Skin epidermis (tissue), 12 donors: ENCODE measurements around the gene SLC35B2.
A peak's percentile ranks its signal among the peaks of the same experiment; 100 is the strongest.

Experiments
- H3K27ac ChIP-seq, 21 experiments: fragments of 200-600 bp; sonication (generic) in 11 of 21; one replicate each; pipeline ENCODE4 v1.5.0; 2020; ENCODE audit warnings: mild to moderate bottlenecking in 3 of 21, inconsistent platforms in 2 of 21, moderate library complexity in 2 of 21
- H3K4me3 ChIP-seq, 7 experiments: fragments of 200-600 bp; sonication (generic) in 2 of 7; one replicate each; pipeline ENCODE4 v1.5.0; 2020; ENCODE audit warnings: inconsistent platforms in 2 of 7, mild to moderate bottlenecking in 2 of 7, moderate library complexity in 1 of 7

Gene SLC35B2

GRCh38 chr6:44257753-44258324, 511 bp upstream of the SLC35B2 start:
- H3K4me3 ChIP-seq: peak overlapping the region in 6 of 7 experiments; percentile 65 to 93 (median 74)
- peak overlapping the region; percentile 61 to 96 (median 90) for H3K27ac ChIP-seq

- peak overlapping the region in 20 of 21 experiments; percentile 72 to 96 (median 90) for H3K27ac ChIP-seq
Observed at GRCh38 chr6:44256775-44257024, 628 bp downstream of the SLC35B2 start.

GRCh38 chr6:44255871-44256774, 1.2 kb downstream of the SLC35B2 start:
- Histone ChIP-seq H3K4me3 (peak overlapping the region; percentile 65 to 96 (median 76)), H3K27ac (peak overlapping the region in 19 of 21 experiments; percentile 72 to 96 (median 90))

More at GRCh38 chr6:44256775-44257024, 628 bp downstream of the SLC35B2 start:
- H3K4me3 ChIP-seq: peak overlapping the region; percentile 65 to 96 (median 76)

- no peak overlapping the region for H3K4me3 ChIP-seq
- H3K27ac ChIP-seq: peak overlapping the region in 1 of 21 experiments; percentile 72
Observed at GRCh38 chr6:44255105-44255808, 2.1 kb downstream of the SLC35B2 start.

GRCh38 chr6:44254191-44255104, 2.9 kb downstream of the SLC35B2 start:
- no peak overlapping the region for H3K4me3 ChIP-seq
- no peak overlapping the region for H3K27ac ChIP-seq

- no peak overlapping the region for H3K4me3 ChIP-seq
- no peak overlapping the region for H3K27ac ChIP-seq
Observed at GRCh38 chr6:44253307-44254101, 3.8 kb downstream of the SLC35B2 start.

GRCh38 chr6:44251576-44252524, 5.5 kb downstream of the SLC35B2 start:
- Histone ChIP-seq H3K4me3 (no peak overlapping the region), H3K27ac (no peak overlapping the region)

- no peak overlapping the region for H3K27ac ChIP-seq
- no peak overlapping the region for H3K4me3 ChIP-seq
Observed at GRCh38 chr6:44250718-44251123, 6.6 kb downstream of the SLC35B2 start.

- Histone ChIP-seq H3K27ac (no peak overlapping the region), H3K4me3 (no peak overlapping the region)
Observed at GRCh38 chr6:44250067-44250717, 7.1 kb downstream of the SLC35B2 start.

- H3K27ac ChIP-seq: no peak overlapping the region
- H3K4me3 ChIP-seq: peak overlapping the region in 3 of 7 experiments; percentile 87 to 99 (median 91)
Observed at GRCh38 chr6:44249082-44249748, 8.1 kb downstream of the SLC35B2 start.

GRCh38 chr6:44248579-44248978, 8.7 kb downstream of the SLC35B2 start:
- peak overlapping the region in 7 of 21 experiments; percentile 85 to 98 (median 94) for H3K27ac ChIP-seq

GRCh38 chr6:44247338-44248302, 9.7 kb downstream of the SLC35B2 start:
- H3K4me3 ChIP-seq: peak overlapping the region; percentile 69 to 99 (median 89)
- peak overlapping the region; percentile 31 to 98 (median 92) for H3K27ac ChIP-seq

More at GRCh38 chr6:44248579-44248978, 8.7 kb downstream of the SLC35B2 start:
- H3K4me3 ChIP-seq: peak overlapping the region; percentile 69 to 99 (median 89)

GRCh38 chr6:44246663-44247337, 10.5 kb downstream of the SLC35B2 start, which contains the start of gene HSP90AB1:
Gene HSP90AB1 (plus strand): TSS chr6:44247101. CDS start chr6:44248630, 1,529 bp downstream.
- Histone ChIP-seq H3K4me3 (peak within 1 kb of the TSS; percentile 69 to 99 (median 89)), H3K27ac (peak within 1 kb of the TSS; percentile 31 to 98 (median 92))

GRCh38 chr6:44245912-44246662, 11.2 kb downstream of the SLC35B2 start:
- Histone ChIP-seq H3K4me3 (peak overlapping the region; percentile 69 to 99 (median 89)), H3K27ac (peak overlapping the region; percentile 31 to 98 (median 92))
